ENCODE results near the gene FERMT2. TPM values are rescaled to one million over a fixed set of nuclear protein-coding genes. Genes with fewer than 3 reads are reported as not detected.

The FERMT2 gene
- total RNA-seq, 3 donors from 2014 or later (not counting 1 experiment from before 2014, with no cell fraction given), result 0.58 to 1.7 (median 0.92) TPM

GRCh38 chr14:52906141-52906601 lies 44.7 kb downstream of the FERMT2 start:
- no peaks in the 10 kb centered on the region for H3K9me3 Mint-ChIP-seq
- H3K36me3 ChIP-seq (ENCODE audit: control insufficient read depth, insufficient read depth, low read length), result no peaks in the 10 kb centered on the region
- H3K27me3 Mint-ChIP-seq (ENCODE audit: low read depth in 2 of 2), result no peaks in the 10 kb centered on the region
- TF ChIP-seq CTCF (IDR thresholded peaks at IDR 0.05), result no peak
- no peaks in the 10 kb centered on the region for H3K9me3 ChIP-seq (ENCODE audit: control insufficient read depth, insufficient read depth, low read length)
- WGBS (ENCODE audit: insufficient coverage), result 71% methylated on average over 2 of the region's 3 CpGs
- DNase-seq (no peak), ATAC-seq (no peak)
- H3K27me3 ChIP-seq (ENCODE audit: control insufficient read depth, insufficient read depth, low read length), result no peaks in the 10 kb centered on the region
- no peak overlapping the region for H3K4me3 Mint-ChIP-seq
- no peak overlapping the region for H3K27ac Mint-ChIP-seq
- no peak overlapping the region for H3K4me3 ChIP-seq (ENCODE audit: low read length)
- no peaks in the 10 kb centered on the region for H3K4me1 ChIP-seq (ENCODE audit: control insufficient read depth, insufficient read depth, low read length)
- intact Hi-C loops (cut with micrococcal nuclease), result no loop called here
- no peak overlapping the region for H3K27ac ChIP-seq (ENCODE audit: low read length)
- H3K4me1 Mint-ChIP-seq, result no peaks in the 10 kb centered on the region
- H3K36me3 Mint-ChIP-seq, result no peaks in the 10 kb centered on the region

- no peaks in the 10 kb centered on the region for H3K36me3 Mint-ChIP-seq
- ATAC-seq (no peak), DNase-seq (no peak)
- Histone ChIP-seq H3K9me3 (ENCODE audit: control insufficient read depth, insufficient read depth, low read length) (no peaks in the 10 kb centered on the region), H3K4me3 (ENCODE audit: low read length) (no peak overlapping the region), H3K27ac (ENCODE audit: low read length) (no peak overlapping the region), H3K36me3 (ENCODE audit: control insufficient read depth, insufficient read depth, low read length) (no peaks in the 10 kb centered on the region), H3K4me1 (ENCODE audit: control insufficient read depth, insufficient read depth, low read length) (no peaks in the 10 kb centered on the region), H3K27me3 (ENCODE audit: control insufficient read depth, insufficient read depth, low read length) (no peaks in the 10 kb centered on the region)
- intact Hi-C loops (cut with micrococcal nuclease), result no loop called here
- TF ChIP-seq CTCF (IDR thresholded peaks at IDR 0.05), result no peak
- H3K4me1 Mint-ChIP-seq, result no peaks in the 10 kb centered on the region
- H3K9me3 Mint-ChIP-seq, result no peaks in the 10 kb centered on the region
- H3K4me3 Mint-ChIP-seq, result no peak overlapping the region
- H3K27me3 Mint-ChIP-seq (ENCODE audit: low read depth in 2 of 2), result no peaks in the 10 kb centered on the region
- no peak overlapping the region for H3K27ac Mint-ChIP-seq
- 86% methylated on average over 1 of the region's 2 CpGs for WGBS (ENCODE audit: insufficient coverage)
These were observed 47.8 kb downstream of the FERMT2 start for GRCh38 chr14:52902971-52903619.

- Mint-ChIP-seq H3K4me1 (no peaks in the 10 kb centered on the region), H3K36me3 (no peaks in the 10 kb centered on the region), H3K4me3 (no peak overlapping the region), H3K27me3 (ENCODE audit: low read depth in 2 of 2) (no peaks in the 10 kb centered on the region), H3K27ac (no peak overlapping the region), H3K9me3 (no peaks in the 10 kb centered on the region)
- no peak for TF ChIP-seq CTCF (IDR thresholded peaks at IDR 0.05)
- DNase-seq (no peak), ATAC-seq (no peak)
- Histone ChIP-seq H3K27ac (ENCODE audit: low read length) (no peak overlapping the region), H3K4me3 (ENCODE audit: low read length) (no peak overlapping the region), H3K36me3 (ENCODE audit: control insufficient read depth, insufficient read depth, low read length) (no peaks in the 10 kb centered on the region), H3K4me1 (ENCODE audit: control insufficient read depth, insufficient read depth, low read length) (no peaks in the 10 kb centered on the region), H3K9me3 (ENCODE audit: control insufficient read depth, insufficient read depth, low read length) (no peaks in the 10 kb centered on the region), H3K27me3 (ENCODE audit: control insufficient read depth, insufficient read depth, low read length) (no peaks in the 10 kb centered on the region)
- WGBS (ENCODE audit: insufficient coverage), result 65% methylated on average over 4 of the region's 4 CpGs
- intact Hi-C loops (cut with micrococcal nuclease), result no loop called here
These were observed 49.4 kb downstream of the FERMT2 start for GRCh38 chr14:52901357-52901980.
